K562 (cell line): ENCODE data around the gene TRAPPC5. TPM values are rescaled to one million over a fixed set of nuclear protein-coding genes. Genes with fewer than 3 reads are reported as not detected.

Source experiments
- ARID3A ChIP-seq: IDR thresholded peaks from 2 replicates; pipeline ENCODE4 v1.6.1; 2012; ENCODE audit warnings: low read depth, low read length, improper control_type of control experiment, borderline replicate concordance
- CHCHD3 ChIP-seq: fragments of 250-450 bp; sonication (Bioruptor Pico); IDR thresholded peaks from 2 replicates; pipeline ENCODE4 v2.1.2; 2022; ENCODE audit warnings: mild to moderate bottlenecking
- HNRNPK ChIP-seq: fragments of 200-400 bp; formaldehyde crosslinking; IDR thresholded peaks from one replicate; pipeline ENCODE4 v1.6.1; 2018; ENCODE audit warnings: mild to moderate bottlenecking, low read depth, low read length; ENCODE audit not compliant: poor library complexity, severe bottlenecking
- HOXB6 ChIP-seq: fragments of 250-450 bp; sonication (Bioruptor Pico); IDR thresholded peaks from 2 replicates; pipeline ENCODE4 v1.5.1; 2022; ENCODE audit warnings: mild to moderate bottlenecking, borderline replicate concordance
- KLF10 ChIP-seq: fragments of 250-450 bp; sonication (Bioruptor Pico); IDR thresholded peaks from 2 replicates; pipeline ENCODE4 v1.6.1; 2021; ENCODE audit warnings: matching md5 sums
- MAZ ChIP-seq, 2 experiments: fragments of 450-650 bp in 1 of 2; sonication (generic) in 1 of 2; formaldehyde crosslinking; IDR thresholded peaks in 1 of 2; conservative IDR thresholded peaks in 1 of 2; 2 replicates each; pipeline versions ENCODE4 v1.4.0 to v1.5.0; 2020; ENCODE audit warnings: mild to moderate bottlenecking in 1 of 2, missing genetic modification reagents in 1 of 2
- MCM5 ChIP-seq: fragments of 450-650 bp; IDR thresholded peaks from 2 replicates; pipeline ENCODE4 v1.6.1; 2016; ENCODE audit warnings: low read depth
- POLR2B ChIP-seq: fragments of 450-650 bp; IDR thresholded peaks from 2 replicates; pipeline ENCODE4 v1.6.1; 2018; ENCODE audit warnings: low read depth; ENCODE audit not compliant: partially characterized antibody
- POLR2G ChIP-seq: fragments of 200-400 bp; formaldehyde crosslinking; IDR thresholded peaks from 2 replicates; pipeline ENCODE4 v1.6.1; 2017; ENCODE audit warnings: low read depth, mild to moderate bottlenecking, antibody characterized with exemption, low read length, moderate library complexity
- PPARD ChIP-seq: fragments of 250-450 bp; sonication (Bioruptor Pico); IDR thresholded peaks from 2 replicates; pipeline ENCODE4 v1.8.0; 2022; ENCODE audit warnings: inconsistent platforms, mild to moderate bottlenecking, moderate library complexity
- PTBP1 ChIP-seq: fragments of 200-400 bp; formaldehyde crosslinking; IDR thresholded peaks from 2 replicates; pipeline ENCODE4 v1.6.1; 2017; ENCODE audit warnings: low read depth, low read length
- RBM22 ChIP-seq: fragments of 200-400 bp; formaldehyde crosslinking; IDR thresholded peaks from 2 replicates; pipeline ENCODE4 v1.6.1; 2018; ENCODE audit warnings: low read length, low read depth; ENCODE audit not compliant: poor library complexity, severe bottlenecking
- SIN3A ChIP-seq, 2 experiments: fragments of 150-350 bp in 1 of 2; IDR thresholded peaks; 2 replicates each; pipeline ENCODE4 v1.6.1; 2011 to 2016; ENCODE audit warnings: borderline replicate concordance in 2 of 2, low read depth in 2 of 2, low read length in 2 of 2, mild to moderate bottlenecking in 2 of 2, moderate library complexity in 2 of 2; ENCODE audit not compliant: control insufficient read depth in 1 of 2
- TCF7L2 ChIP-seq: fragments of 150-350 bp; IDR thresholded peaks from 2 replicates; pipeline ENCODE4 v1.6.1; 2016; ENCODE audit warnings: low read depth, mild to moderate bottlenecking, low read length, moderate library complexity
- ZNF12 ChIP-seq: sonication (generic); formaldehyde crosslinking; IDR thresholded peaks from 2 replicates; pipeline ENCODE4 v1.4.0; 2020; ENCODE audit warnings: mild to moderate bottlenecking, missing genetic modification reagents
- ZNF717 ChIP-seq: fragments of 250-450 bp; sonication (Bioruptor Pico); IDR thresholded peaks from 2 replicates; pipeline ENCODE4 v1.5.0; 2021
- polyA plus RNA-seq, 8 experiments: library from polyadenylated mRNA; depleted of rRNA in 4 of 8; stranded (reverse) in 5 of 8; unstranded in 3 of 8; fragments of >200 nt; fragmentation: Nextera tagmentation in 2 of 8; fragmentation: Illumina TruSeq in 1 of 8; extraction: Ambion mirVana in 2 of 8; extraction: Trizol in 1 of 8; gene quantifications; 2 replicates each; pipeline versions ENCODE4 v1.2.1 to v1.2.3, GENCODE V29; 2011 to 2014; ENCODE audit warnings: inconsistent platforms in 1 of 8, missing spikeins in 1 of 8
- total RNA-seq, 7 experiments: library from RNA; depleted of rRNA in 6 of 7; stranded (reverse); fragments of >200 nt in 6 of 7; fragmentation: Illumina TruSeq in 2 of 7; extraction: Trizol in 2 of 7; gene quantifications; 2 replicates each; pipeline versions ENCODE4 v1.2.1 to v1.2.3, GENCODE V29; 2011 to 2021; ENCODE audit warnings: low replicate concordance in 1 of 7
- TF ChIP-seq, protein P1 (sequence below): fragments of 200-800 bp; sonication (Bioruptor generic); IDR thresholded peaks from 2 replicates; pipeline ENCODE4 v1.6.1; 2017; ENCODE audit warnings: missing genetic modification characterization, missing compliant biosample characterization

The TRAPPC5 gene
- total and polyA plus RNA-seq, 9 of the 15 experiments (the other 6 are each of a cell fraction or from before 2014, with no cell fraction given), result 2.0 to 76.9 (median 29.3) TPM

DNA sequence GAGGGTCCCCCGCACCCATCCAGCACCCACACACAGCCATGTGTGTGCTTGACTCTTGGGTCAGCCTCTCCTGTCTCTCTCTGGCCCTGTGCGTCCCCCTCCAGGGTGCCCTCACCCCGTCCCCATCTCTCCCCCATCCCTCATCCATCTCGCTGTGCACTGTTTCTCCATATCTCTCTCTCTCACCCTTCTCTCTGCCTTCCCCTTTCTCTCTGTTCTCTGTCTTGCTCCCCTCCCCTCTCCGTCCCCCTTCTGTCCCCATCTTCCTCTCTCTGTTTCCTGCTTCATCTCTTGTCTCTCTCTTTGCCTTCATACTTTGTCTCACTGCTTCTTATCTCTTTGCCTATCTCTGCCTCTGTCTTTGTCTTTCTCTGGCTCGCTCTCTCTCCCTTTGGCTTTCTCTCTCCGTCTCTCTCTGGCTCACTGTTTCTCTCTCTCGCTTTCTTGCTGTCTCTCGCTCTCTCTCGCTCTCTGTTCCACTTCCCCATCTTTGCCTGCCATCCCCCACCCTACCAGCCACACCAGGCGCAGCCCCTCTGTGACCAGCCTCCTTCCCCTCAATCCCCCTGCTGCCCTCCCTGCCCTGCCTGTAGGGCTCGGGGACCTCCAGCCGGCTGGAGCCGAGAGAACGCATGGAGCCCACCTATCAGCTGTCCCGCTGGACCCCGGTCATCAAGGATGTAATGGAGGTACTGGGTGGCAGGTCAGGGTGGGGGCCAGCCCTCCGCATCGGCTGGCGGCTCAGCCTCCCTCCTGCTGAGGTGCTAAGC lies 34.8 kb upstream of the TRAPPC5 start (continued):
- TF ChIP-seq POLR2G (peak; percentile 63), MCM5 (no peak), ZNF717 (no peak), PTBP1 (peak; percentile 85), SIN3A (IDR thresholded peaks at IDR 0.05; ENCODE audit: borderline replicate concordance in 2 of 2, control insufficient read depth in 1 of 2, low read depth in 2 of 2, low read length in 2 of 2) (no peak), KLF10 (no peak), RBM22 (peak; percentile 29), CHCHD3 (CRISPR knock-in tag) (no peak), PPARD (no peak), MAZ (CRISPR knock-in tag; conservative IDR thresholded peaks at IDR 0.05 in 1 of 2, IDR thresholded peaks at IDR 0.05 in 1 of 2) (no peak), POLR2B (peak; percentile 21), HOXB6 (no peak), HNRNPK (no peak), ARID3A (no peak), ZNF12 (no peak), TCF7L2 (no peak)
- TF ChIP-seq, protein P1, sequence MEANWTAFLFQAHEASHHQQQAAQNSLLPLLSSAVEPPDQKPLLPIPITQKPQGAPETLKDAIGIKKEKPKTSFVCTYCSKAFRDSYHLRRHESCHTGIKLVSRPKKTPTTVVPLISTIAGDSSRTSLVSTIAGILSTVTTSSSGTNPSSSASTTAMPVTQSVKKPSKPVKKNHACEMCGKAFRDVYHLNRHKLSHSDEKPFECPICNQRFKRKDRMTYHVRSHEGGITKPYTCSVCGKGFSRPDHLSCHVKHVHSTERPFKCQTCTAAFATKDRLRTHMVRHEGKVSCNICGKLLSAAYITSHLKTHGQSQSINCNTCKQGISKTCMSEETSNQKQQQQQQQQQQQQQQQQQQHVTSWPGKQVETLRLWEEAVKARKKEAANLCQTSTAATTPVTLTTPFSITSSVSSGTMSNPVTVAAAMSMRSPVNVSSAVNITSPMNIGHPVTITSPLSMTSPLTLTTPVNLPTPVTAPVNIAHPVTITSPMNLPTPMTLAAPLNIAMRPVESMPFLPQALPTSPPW (CRISPR knock-in tag), result no peak
